H1 (cell line): ENCODE data around the gene MVD. TPM values are rescaled to one million over a fixed set of nuclear protein-coding genes. Genes with fewer than 3 reads are reported as not detected.

Source experiments
- BRCA1 ChIP-seq: IDR thresholded peaks from 2 replicates; pipeline ENCODE4 v1.6.1; 2012; ENCODE audit warnings: low read depth, low read length, improper control_type of control experiment
- CREB1 ChIP-seq: IDR thresholded peaks from 2 replicates; pipeline ENCODE4 v1.6.1; 2012; ENCODE audit warnings: inconsistent platforms
- GTF2F1 ChIP-seq: IDR thresholded peaks from 2 replicates; pipeline ENCODE4 v1.6.1; 2012; ENCODE audit warnings: low read depth, low read length, improper control_type of control experiment, borderline replicate concordance
- HDAC6 ChIP-seq: IDR thresholded peaks from one replicate; pipeline ENCODE4 v1.7.1; 2012; ENCODE audit warnings: low read depth, mild to moderate bottlenecking, inconsistent platforms, low read length, moderate library complexity
- KDM4A ChIP-seq: IDR thresholded peaks from one replicate; pipeline ENCODE4 v1.7.1; 2012; ENCODE audit warnings: low read depth, mild to moderate bottlenecking, moderate library complexity, low read length, inconsistent platforms; ENCODE audit not compliant: severe bottlenecking
- MAX ChIP-seq: IDR thresholded peaks from 2 replicates; pipeline ENCODE4 v1.6.1; 2012; ENCODE audit warnings: inconsistent platforms
- PHF8 ChIP-seq: fragments of 200-600 bp; sonication (generic); conservative IDR thresholded peaks from 2 replicates; pipeline ENCODE4 v1.7.1; 2012; ENCODE audit warnings: low read depth, mild to moderate bottlenecking, inconsistent platforms, low read length, moderate library complexity
- POLR2AphosphoS5 ChIP-seq: IDR thresholded peaks from 2 replicates; pipeline ENCODE4 v1.6.1; 2011; ENCODE audit warnings: low read depth, low read length
- RAD21 ChIP-seq, 2 experiments: IDR thresholded peaks in 1 of 2; conservative IDR thresholded peaks in 1 of 2; 2 replicates each; pipeline ENCODE4 v1.6.1; 2011; ENCODE audit warnings: low read depth in 2 of 2, low read length in 2 of 2, improper control_type of control experiment in 1 of 2, inconsistent platforms in 1 of 2, mild to moderate bottlenecking in 1 of 2, moderate library complexity in 1 of 2
- SRF ChIP-seq: IDR thresholded peaks from 2 replicates; pipeline ENCODE4 v1.6.1; 2011; ENCODE audit warnings: mild to moderate bottlenecking, low read depth, low read length, moderate library complexity
- TAF1 ChIP-seq: IDR thresholded peaks from 2 replicates; pipeline ENCODE4 v1.6.1; 2011; ENCODE audit warnings: mild to moderate bottlenecking, low read depth, low read length
- TBP ChIP-seq: IDR thresholded peaks from 2 replicates; pipeline ENCODE4 v1.6.1; 2011; ENCODE audit warnings: low read depth, low read length, improper control_type of control experiment
- polyA plus RNA-seq, 7 experiments: library from polyadenylated mRNA; depleted of rRNA in 3 of 7; stranded (reverse) in 5 of 7; unstranded in 2 of 7; fragments of >200 nt in 5 of 7; fragments of 200-250 nt in 2 of 7; gene quantifications; 1 replicate in 5 of 7; 2 replicates in 1 of 7; 4 replicates in 1 of 7; pipeline versions ENCODE4 v1.2.1 to v1.2.3, GENCODE V29; 2011 to 2013; ENCODE audit warnings: missing spikeins in 2 of 7, mixed read lengths in 2 of 7
- total RNA-seq: library from RNA; stranded (reverse); fragmentation: NEBNext Ultra II Directional; extraction: Animal tissue kit (Norgen Biotek cat#: 25700); gene quantifications from 2 replicates; pipeline ENCODE4 v1.2.1, GENCODE V29; 2021
- TF ChIP-seq, protein P1 (sequence below): IDR thresholded peaks from 2 replicates; pipeline ENCODE4 v1.6.1; 2012; ENCODE audit warnings: low read length, inconsistent platforms
- TF ChIP-seq, protein P2 (sequence below): IDR thresholded peaks from 2 replicates; pipeline ENCODE4 v1.6.1; 2011; ENCODE audit warnings: low read length, improper control_type of control experiment

Gene MVD
- total and polyA plus RNA-seq, 2 of the 8 experiments (the other 6 are each of a cell fraction or from before 2014, with no cell fraction given), result 47.2 to 77.3 TPM

DNA sequence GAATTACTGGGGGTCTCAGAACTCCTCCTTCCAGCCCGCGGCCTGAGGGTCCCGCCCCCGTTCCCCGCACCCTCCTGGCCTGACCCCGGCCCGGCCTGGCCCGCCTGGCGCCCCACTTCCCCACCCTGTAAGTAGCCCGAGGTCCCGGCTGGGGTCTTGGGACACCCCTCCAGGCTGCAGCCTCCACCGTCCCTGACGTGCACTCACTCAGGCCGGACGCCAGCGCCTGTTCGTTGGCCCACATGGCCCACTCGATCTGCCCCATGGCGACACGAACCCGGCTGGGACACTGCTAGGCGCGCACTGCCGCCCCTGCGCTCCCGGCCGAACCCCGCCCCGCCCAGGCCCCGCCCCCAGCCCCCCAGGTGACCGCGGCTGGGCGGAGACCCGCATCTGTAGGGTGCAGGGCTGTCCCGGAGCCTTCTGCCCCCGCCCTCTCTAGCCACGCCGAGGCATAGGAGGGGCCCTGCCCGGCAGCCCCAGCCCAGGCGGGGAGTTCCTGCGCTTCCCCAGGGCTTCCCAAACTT, 12.1 kb downstream of the MVD start, which contains the start of gene CYBA (continued):
- peak; percentile 49 for TF ChIP-seq KDM4A
- no peak for TF ChIP-seq BRCA1
- TF ChIP-seq, protein P1, sequence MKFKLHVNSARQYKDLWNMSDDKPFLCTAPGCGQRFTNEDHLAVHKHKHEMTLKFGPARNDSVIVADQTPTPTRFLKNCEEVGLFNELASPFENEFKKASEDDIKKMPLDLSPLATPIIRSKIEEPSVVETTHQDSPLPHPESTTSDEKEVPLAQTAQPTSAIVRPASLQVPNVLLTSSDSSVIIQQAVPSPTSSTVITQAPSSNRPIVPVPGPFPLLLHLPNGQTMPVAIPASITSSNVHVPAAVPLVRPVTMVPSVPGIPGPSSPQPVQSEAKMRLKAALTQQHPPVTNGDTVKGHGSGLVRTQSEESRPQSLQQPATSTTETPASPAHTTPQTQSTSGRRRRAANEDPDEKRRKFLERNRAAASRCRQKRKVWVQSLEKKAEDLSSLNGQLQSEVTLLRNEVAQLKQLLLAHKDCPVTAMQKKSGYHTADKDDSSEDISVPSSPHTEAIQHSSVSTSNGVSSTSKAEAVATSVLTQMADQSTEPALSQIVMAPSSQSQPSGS, result no peak
- peak; percentile 47; the same call in 1 of the 2 replicates for TF ChIP-seq TBP
- peak; percentile 63; the same call in 1 of the 2 replicates for TF ChIP-seq TAF1
- TF ChIP-seq RAD21 (IDR thresholded peaks at IDR 0.05 in 1 of 2, conservative IDR thresholded peaks at IDR 0.05 in 1 of 2; ENCODE audit: low read depth in 2 of 2, low read length in 2 of 2), result no peak
- peak; percentile 41; the same call in 1 of the 2 replicates for TF ChIP-seq PHF8
- no peak for TF ChIP-seq HDAC6
- TF ChIP-seq, protein P2, sequence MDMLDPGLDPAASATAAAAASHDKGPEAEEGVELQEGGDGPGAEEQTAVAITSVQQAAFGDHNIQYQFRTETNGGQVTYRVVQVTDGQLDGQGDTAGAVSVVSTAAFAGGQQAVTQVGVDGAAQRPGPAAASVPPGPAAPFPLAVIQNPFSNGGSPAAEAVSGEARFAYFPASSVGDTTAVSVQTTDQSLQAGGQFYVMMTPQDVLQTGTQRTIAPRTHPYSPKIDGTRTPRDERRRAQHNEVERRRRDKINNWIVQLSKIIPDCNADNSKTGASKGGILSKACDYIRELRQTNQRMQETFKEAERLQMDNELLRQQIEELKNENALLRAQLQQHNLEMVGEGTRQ, result no peak
- no peak for TF ChIP-seq SRF
- no peak for TF ChIP-seq GTF2F1
- TF ChIP-seq MAX, result peak; percentile 63
- peak; percentile 64 for TF ChIP-seq POLR2AphosphoS5
- TF ChIP-seq CREB1, result 0 out of 2 replicates have a peak, but pooled peaks have one; percentile 25
